ENCODE measurements around the gene INPP5D. TPM values are rescaled to one million over a fixed set of nuclear protein-coding genes. Genes with fewer than 3 reads are reported as not detected.
"Not testable (repeated sequence)": the region's sequence is repeated elsewhere in the genome, so short reads cannot be mapped to it uniquely, and the experiment has no call there.

Gene INPP5D
- total and polyA plus RNA-seq, 2 donors = 26.6 to 42.0 TPM

DNA sequence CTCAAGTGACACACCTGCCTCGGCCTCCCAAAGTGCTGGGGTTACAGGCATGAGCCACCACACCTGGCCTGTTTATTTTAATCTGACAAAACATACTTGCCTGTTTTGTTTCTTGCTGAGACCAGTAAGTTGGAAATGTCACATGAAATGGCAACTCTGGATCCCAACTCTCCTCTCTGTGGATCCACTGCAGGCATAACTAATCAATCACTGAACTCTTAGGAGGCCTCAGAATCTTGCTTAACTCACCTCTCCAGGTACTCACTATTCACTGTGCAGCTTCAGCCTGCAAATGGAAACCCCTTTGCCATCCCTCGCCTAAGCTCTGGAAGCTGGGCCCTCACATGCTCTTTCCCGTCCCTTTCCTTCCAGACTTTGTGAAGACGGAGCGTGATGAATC, 134.9 kb downstream of the INPP5D start:
- WGBS = 98% methylated on average over 5 of the region's 5 CpGs
- Histone ChIP-seq H3K4me1 (ENCODE audit: control insufficient read depth in 2 of 2, insufficient read depth in 2 of 2, low read length in 2 of 2) (no peaks in the 10 kb centered on the region), H3K4me3 (ENCODE audit: low read length in 2 of 2) (no peak overlapping the region), H3K36me3 (ENCODE audit: control insufficient read depth in 2 of 2, insufficient read depth in 2 of 2, low read length in 1 of 2) (peaks cover 39 to 59% of the 10 kb centered on the region in 2 donors), H3K27me3 (ENCODE audit: control insufficient read depth in 2 of 2, insufficient read depth in 1 of 2, low read length in 1 of 2) (no peaks in the 10 kb centered on the region), H3K9me3 (ENCODE audit: control insufficient read depth in 2 of 2, insufficient read depth in 1 of 2, low read length in 1 of 2) (no peaks in the 10 kb centered on the region), H3K27ac (ENCODE audit: low read depth in 1 of 2, low read length in 1 of 2) (no peak overlapping the region)
- no peak for DNase-seq (ENCODE audit: low read depth in 6 of 9, low spot score in 9 of 9)

DNA sequence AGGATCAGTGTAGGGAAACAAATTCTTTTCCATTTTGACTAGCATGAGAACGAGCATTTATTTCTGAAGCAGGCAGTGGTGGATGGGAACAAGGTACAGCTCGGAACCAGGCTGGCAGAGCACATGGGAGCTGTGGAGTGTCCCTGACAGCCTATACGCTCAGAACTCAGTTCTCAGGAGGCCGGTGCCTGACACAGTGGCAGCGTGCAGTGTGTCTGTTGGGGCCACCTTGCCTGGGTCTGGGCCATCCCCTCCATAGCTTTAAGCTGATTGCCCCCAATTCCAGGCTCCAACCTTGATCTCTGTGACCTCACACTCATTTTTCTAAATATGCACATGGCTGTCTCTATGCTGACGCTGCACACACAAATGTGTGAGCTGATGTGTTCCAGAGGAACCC, 136.9 kb downstream of the INPP5D start:
- Histone ChIP-seq H3K4me1 (ENCODE audit: control insufficient read depth in 2 of 2, insufficient read depth in 2 of 2, low read length in 2 of 2) (no peaks in the 10 kb centered on the region), H3K36me3 (ENCODE audit: control insufficient read depth in 2 of 2, insufficient read depth in 2 of 2, low read length in 1 of 2) (peaks cover 41 to 54% of the 10 kb centered on the region in 2 donors), H3K9me3 (ENCODE audit: control insufficient read depth in 2 of 2, insufficient read depth in 1 of 2, low read length in 1 of 2) (peaks cover 0 to 2% of the 10 kb centered on the region in 2 donors), H3K27me3 (ENCODE audit: control insufficient read depth in 2 of 2, insufficient read depth in 1 of 2, low read length in 1 of 2) (no peaks in the 10 kb centered on the region), H3K4me3 (ENCODE audit: low read length in 2 of 2) (no peak overlapping the region), H3K27ac (ENCODE audit: low read depth in 1 of 2, low read length in 1 of 2) (no peak overlapping the region)
- no peak for DNase-seq (ENCODE audit: low read depth in 6 of 9, low spot score in 9 of 9)
- WGBS = 97% methylated on average over 6 of the region's 6 CpGs

DNA sequence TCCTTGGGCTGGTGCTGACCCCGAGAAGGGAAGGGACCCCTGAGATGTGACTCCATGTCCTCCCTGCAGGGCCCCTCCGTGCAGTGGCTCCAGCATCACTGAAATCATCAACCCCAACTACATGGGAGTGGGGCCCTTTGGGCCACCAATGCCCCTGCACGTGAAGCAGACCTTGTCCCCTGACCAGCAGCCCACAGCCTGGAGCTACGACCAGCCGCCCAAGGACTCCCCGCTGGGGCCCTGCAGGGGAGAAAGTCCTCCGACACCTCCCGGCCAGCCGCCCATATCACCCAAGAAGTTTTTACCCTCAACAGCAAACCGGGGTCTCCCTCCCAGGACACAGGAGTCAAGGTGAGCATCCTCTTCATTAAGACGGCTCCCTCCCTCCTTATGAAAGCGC, 137.9 kb downstream of the INPP5D start:
- no peak for DNase-seq (ENCODE audit: low read depth in 6 of 9, low spot score in 9 of 9)
- H3K36me3 ChIP-seq (ENCODE audit: control insufficient read depth in 2 of 2, insufficient read depth in 2 of 2, low read length in 1 of 2) = peaks cover 51 to 58% of the 10 kb centered on the region in 2 donors
- H3K27ac ChIP-seq (ENCODE audit: low read depth in 1 of 2, low read length in 1 of 2) = no peak overlapping the region
- no peak overlapping the region for H3K4me3 ChIP-seq (ENCODE audit: low read length in 2 of 2)
- H3K4me1 ChIP-seq (ENCODE audit: control insufficient read depth in 2 of 2, insufficient read depth in 2 of 2, low read length in 2 of 2) = no peaks in the 10 kb centered on the region
- no peaks in the 10 kb centered on the region for H3K27me3 ChIP-seq (ENCODE audit: control insufficient read depth in 2 of 2, insufficient read depth in 1 of 2, low read length in 1 of 2)
- WGBS = 95% methylated on average over 12 of the region's 12 CpGs
- H3K9me3 ChIP-seq (ENCODE audit: control insufficient read depth in 2 of 2, insufficient read depth in 1 of 2, low read length in 1 of 2) = peaks cover 2 to 12% of the 10 kb centered on the region in 2 donors

DNA sequence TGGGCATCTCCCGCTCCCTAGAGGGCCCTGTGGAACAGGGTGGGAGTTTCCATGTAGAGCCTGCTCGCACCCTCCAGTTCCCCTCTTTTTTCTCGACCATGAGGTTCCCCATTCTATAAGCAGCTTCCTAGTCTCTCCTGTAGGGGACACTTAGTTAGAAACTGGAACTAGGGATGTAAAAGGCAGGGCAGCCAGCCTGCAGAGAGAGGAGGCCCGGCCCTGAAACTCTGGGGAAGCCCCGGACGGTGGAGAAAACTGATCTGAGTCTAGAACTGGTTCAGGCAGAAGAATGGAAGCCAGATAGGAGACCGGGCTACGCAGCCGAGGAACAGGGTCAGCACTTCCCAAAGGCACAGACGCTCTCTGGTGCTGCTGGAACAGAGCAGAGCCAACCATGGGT, 139.7 kb downstream of the INPP5D start:
- peak in 1 of 9 donors; percentile 27 for DNase-seq (ENCODE audit: low read depth in 6 of 9, low spot score in 9 of 9)
- Histone ChIP-seq H3K27ac (ENCODE audit: low read depth in 1 of 2, low read length in 1 of 2) (peak overlapping the region in 1 of 2 donors; percentile 12), H3K4me3 (ENCODE audit: low read length in 2 of 2) (no peak overlapping the region), H3K36me3 (ENCODE audit: control insufficient read depth in 2 of 2, insufficient read depth in 2 of 2, low read length in 1 of 2) (peaks cover 61 to 68% of the 10 kb centered on the region in 2 donors), H3K9me3 (ENCODE audit: control insufficient read depth in 2 of 2, insufficient read depth in 1 of 2, low read length in 1 of 2) (peaks cover 4 to 17% of the 10 kb centered on the region in 2 donors), H3K27me3 (ENCODE audit: control insufficient read depth in 2 of 2, insufficient read depth in 1 of 2, low read length in 1 of 2) (no peaks in the 10 kb centered on the region), H3K4me1 (ENCODE audit: control insufficient read depth in 2 of 2, insufficient read depth in 2 of 2, low read length in 2 of 2) (no peaks in the 10 kb centered on the region)
- WGBS = 94% methylated on average over 10 of the region's 10 CpGs

DNA sequence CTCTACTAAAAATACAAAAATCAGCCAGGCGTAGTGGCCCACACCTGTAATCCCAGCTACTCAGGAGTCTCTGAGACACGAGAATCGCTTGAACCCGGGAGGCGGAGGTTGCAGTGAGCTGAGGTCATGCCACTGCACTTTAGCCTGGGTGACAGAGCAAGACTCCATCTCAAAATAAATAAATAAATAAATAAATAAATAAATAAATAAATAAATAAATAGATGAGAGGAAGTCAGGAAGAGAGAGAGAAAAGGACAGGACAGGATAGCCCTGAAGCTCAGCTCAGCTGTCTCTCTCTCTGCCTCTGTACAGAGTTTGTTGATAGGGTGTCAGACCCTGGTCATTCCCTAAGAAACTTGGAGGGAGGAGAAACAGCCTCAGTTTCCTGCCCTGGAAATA, 140.6 kb downstream of the INPP5D start:
- not testable (repeated sequence) for H3K4me3 ChIP-seq (ENCODE audit: low read length in 2 of 2); H3K4me1 ChIP-seq (ENCODE audit: control insufficient read depth in 2 of 2, insufficient read depth in 2 of 2, low read length in 2 of 2); H3K27ac ChIP-seq (ENCODE audit: low read depth in 1 of 2, low read length in 1 of 2); DNase-seq (ENCODE audit: low read depth in 6 of 9, low spot score in 9 of 9); H3K27me3 ChIP-seq (ENCODE audit: control insufficient read depth in 2 of 2, insufficient read depth in 1 of 2, low read length in 1 of 2)
- Histone ChIP-seq H3K36me3 (ENCODE audit: control insufficient read depth in 2 of 2, insufficient read depth in 2 of 2, low read length in 1 of 2) (peaks cover 53 to 68% of the 10 kb centered on the region in 2 donors), H3K9me3 (ENCODE audit: control insufficient read depth in 2 of 2, insufficient read depth in 1 of 2, low read length in 1 of 2) (peaks cover 4 to 17% of the 10 kb centered on the region in 2 donors)
- 98% methylated on average over 5 of the region's 5 CpGs for WGBS

DNA sequence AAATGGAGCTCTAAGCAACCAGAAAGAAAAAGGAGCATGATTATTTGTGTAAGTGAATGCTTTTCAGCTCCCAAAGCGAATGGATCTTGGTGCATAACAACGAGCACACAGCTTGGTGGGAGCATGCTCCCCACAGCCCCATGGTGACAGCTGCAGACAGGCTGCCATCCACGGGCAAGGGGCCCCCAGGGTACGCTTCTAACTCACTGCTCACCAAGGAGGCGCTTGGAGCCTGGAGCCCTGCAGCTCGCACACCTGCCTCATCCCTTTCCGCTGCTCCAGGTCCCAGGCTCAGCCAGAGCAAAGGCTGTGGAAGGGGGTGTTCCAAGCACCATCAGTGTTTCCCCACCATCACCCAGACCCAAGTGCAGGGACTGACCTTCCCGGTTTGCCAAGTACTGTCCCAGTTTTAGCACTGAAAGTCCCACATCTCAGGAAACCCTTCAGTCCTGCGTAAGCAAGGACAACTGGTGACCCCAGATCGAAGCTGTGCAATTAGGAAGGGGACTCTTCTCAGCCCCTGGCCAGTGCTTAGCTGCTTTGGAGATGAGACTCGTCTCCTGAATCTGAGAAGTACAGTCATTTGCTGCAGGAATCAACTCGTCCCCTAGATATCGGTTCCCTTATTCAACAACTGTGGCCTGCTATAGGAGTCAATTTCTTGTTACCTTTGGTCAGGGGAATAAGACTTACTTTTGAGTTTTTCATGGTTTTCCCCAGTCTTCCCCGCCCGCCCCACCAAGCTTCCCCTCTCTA, 141.3 kb downstream of the INPP5D start:
- WGBS = 97% methylated on average over 15 of the region's 15 CpGs
- H3K27ac ChIP-seq (ENCODE audit: low read depth in 1 of 2, low read length in 1 of 2) = no peak overlapping the region
- peaks cover 4 to 17% of the 10 kb centered on the region in 2 donors for H3K9me3 ChIP-seq (ENCODE audit: control insufficient read depth in 2 of 2, insufficient read depth in 1 of 2, low read length in 1 of 2)
- no peak for DNase-seq (ENCODE audit: low read depth in 6 of 9, low spot score in 9 of 9)
- H3K4me1 ChIP-seq (ENCODE audit: control insufficient read depth in 2 of 2, insufficient read depth in 2 of 2, low read length in 2 of 2) = no peaks in the 10 kb centered on the region
- H3K36me3 ChIP-seq (ENCODE audit: control insufficient read depth in 2 of 2, insufficient read depth in 2 of 2, low read length in 1 of 2) = peaks cover 48 to 66% of the 10 kb centered on the region in 2 donors
- H3K27me3 ChIP-seq (ENCODE audit: control insufficient read depth in 2 of 2, insufficient read depth in 1 of 2, low read length in 1 of 2) = no peaks in the 10 kb centered on the region
- no peak overlapping the region for H3K4me3 ChIP-seq (ENCODE audit: low read length in 2 of 2)

DNA sequence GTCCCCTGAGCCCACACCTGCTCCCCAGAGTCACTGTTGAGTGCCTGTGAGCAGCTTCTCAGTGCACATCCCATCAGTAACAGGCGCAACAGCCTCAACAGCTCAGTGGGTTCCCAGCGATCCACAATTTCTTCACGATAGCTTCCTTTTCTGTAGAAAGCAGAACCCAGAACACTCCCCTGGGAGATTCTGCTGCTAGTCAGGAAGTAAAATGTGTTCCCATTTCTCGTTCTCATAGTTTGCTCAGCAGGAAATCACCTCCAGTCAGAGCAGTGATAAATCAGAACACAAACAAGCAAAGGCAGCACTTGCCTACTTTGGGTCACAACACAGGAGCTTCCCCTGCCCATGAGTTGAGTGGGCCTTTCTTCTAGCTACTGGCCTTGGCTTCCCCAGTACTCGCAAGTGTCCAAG, 142.4 kb downstream of the INPP5D start:
- Histone ChIP-seq H3K4me1 (ENCODE audit: control insufficient read depth in 2 of 2, insufficient read depth in 2 of 2, low read length in 2 of 2) (no peaks in the 10 kb centered on the region), H3K4me3 (ENCODE audit: low read length in 2 of 2) (no peak overlapping the region), H3K9me3 (ENCODE audit: control insufficient read depth in 2 of 2, insufficient read depth in 1 of 2, low read length in 1 of 2) (peaks cover 4 to 17% of the 10 kb centered on the region in 2 donors), H3K27ac (ENCODE audit: low read depth in 1 of 2, low read length in 1 of 2) (no peak overlapping the region), H3K36me3 (ENCODE audit: control insufficient read depth in 2 of 2, insufficient read depth in 2 of 2, low read length in 1 of 2) (peaks cover 48 to 66% of the 10 kb centered on the region in 2 donors), H3K27me3 (ENCODE audit: control insufficient read depth in 2 of 2, insufficient read depth in 1 of 2, low read length in 1 of 2) (no peaks in the 10 kb centered on the region)
- 96% methylated on average over 5 of the region's 5 CpGs for WGBS
- DNase-seq (ENCODE audit: low read depth in 6 of 9, low spot score in 9 of 9) = no peak

DNA sequence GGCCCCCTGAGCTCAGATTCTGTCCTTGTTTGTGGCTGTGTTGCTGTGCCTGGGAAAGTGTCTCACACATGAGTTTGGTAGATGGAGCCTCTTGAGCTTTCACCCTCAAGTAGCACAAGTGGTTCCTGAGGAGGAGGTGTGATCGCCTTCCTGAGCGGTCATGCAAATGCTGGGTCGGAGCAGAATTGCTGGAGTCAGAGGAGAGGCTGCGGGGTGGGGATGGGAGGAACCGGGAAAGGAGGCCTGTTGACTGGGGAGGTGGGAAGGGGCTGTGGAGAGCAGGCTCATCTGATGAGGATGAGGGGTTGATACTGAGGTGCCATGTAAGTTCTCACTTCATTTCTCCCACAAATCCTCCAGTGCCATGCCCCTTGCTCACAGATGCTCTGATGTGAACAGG, 142.9 kb downstream of the INPP5D start:
- no peak for DNase-seq (ENCODE audit: low read depth in 6 of 9, low spot score in 9 of 9)
- 98% methylated on average over 5 of the region's 5 CpGs for WGBS
- Histone ChIP-seq H3K4me3 (ENCODE audit: low read length in 2 of 2) (no peak overlapping the region), H3K9me3 (ENCODE audit: control insufficient read depth in 2 of 2, insufficient read depth in 1 of 2, low read length in 1 of 2) (peaks cover 4 to 17% of the 10 kb centered on the region in 2 donors), H3K27ac (ENCODE audit: low read depth in 1 of 2, low read length in 1 of 2) (no peak overlapping the region), H3K36me3 (ENCODE audit: control insufficient read depth in 2 of 2, insufficient read depth in 2 of 2, low read length in 1 of 2) (peaks cover 43 to 68% of the 10 kb centered on the region in 2 donors), H3K27me3 (ENCODE audit: control insufficient read depth in 2 of 2, insufficient read depth in 1 of 2, low read length in 1 of 2) (no peaks in the 10 kb centered on the region), H3K4me1 (ENCODE audit: control insufficient read depth in 2 of 2, insufficient read depth in 2 of 2, low read length in 2 of 2) (peaks cover 0 to under 1% of the 10 kb centered on the region in 2 donors)

DNA sequence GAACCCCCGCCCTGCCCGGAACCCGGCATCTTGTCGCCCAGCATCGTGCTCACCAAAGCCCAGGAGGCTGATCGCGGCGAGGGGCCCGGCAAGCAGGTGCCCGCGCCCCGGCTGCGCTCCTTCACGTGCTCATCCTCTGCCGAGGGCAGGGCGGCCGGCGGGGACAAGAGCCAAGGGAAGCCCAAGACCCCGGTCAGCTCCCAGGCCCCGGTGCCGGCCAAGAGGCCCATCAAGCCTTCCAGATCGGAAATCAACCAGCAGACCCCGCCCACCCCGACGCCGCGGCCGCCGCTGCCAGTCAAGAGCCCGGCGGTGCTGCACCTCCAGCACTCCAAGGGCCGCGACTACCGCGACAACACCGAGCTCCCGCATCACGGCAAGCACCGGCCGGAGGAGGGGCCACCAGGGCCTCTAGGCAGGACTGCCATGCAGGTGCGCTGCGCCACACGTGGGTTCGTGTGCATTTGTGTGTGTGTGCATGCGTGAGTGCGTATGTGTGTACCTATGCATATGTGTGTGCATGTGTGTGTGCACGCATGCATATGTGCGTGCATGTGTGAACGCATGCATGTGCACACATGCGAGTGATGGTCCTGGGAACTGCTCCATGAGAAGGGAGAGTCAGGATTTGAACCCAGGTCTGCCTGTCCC, 144.3 kb downstream of the INPP5D start:
- 96% methylated on average over 50 of the region's 50 CpGs for WGBS
- no peak overlapping the region for H3K4me3 ChIP-seq (ENCODE audit: low read length in 2 of 2)
- no peak overlapping the region for H3K27ac ChIP-seq (ENCODE audit: low read depth in 1 of 2, low read length in 1 of 2)
- no peak for DNase-seq (ENCODE audit: low read depth in 6 of 9, low spot score in 9 of 9)
- H3K27me3 ChIP-seq (ENCODE audit: control insufficient read depth in 2 of 2, insufficient read depth in 1 of 2, low read length in 1 of 2) = no peaks in the 10 kb centered on the region
- H3K36me3 ChIP-seq (ENCODE audit: control insufficient read depth in 2 of 2, insufficient read depth in 2 of 2, low read length in 1 of 2) = peaks cover 46 to 71% of the 10 kb centered on the region in 2 donors
- H3K4me1 ChIP-seq (ENCODE audit: control insufficient read depth in 2 of 2, insufficient read depth in 2 of 2, low read length in 2 of 2) = peaks cover 2 to 7% of the 10 kb centered on the region in 2 donors
- peaks cover 4 to 17% of the 10 kb centered on the region in 2 donors for H3K9me3 ChIP-seq (ENCODE audit: control insufficient read depth in 2 of 2, insufficient read depth in 1 of 2, low read length in 1 of 2)
